GM21447 (cell line): ENCODE results near the gene DYNAP.

ENCODE experiments used
- ATAC-seq: cut with Tn5 transposase; IDR thresholded peaks from one replicate; pipeline ENCODE4 v1.9.1; 2021; ENCODE audit not compliant: unreplicated experiment

The DYNAP gene

GRCh38 chr18:54590945-54591344 lies at the start of gene DYNAP:
DYNAP (plus strand) TSS chr18:54591245; CDS start chr18:54591283, 38 bp downstream.
- ATAC-seq: no peak

GRCh38 chr18:54551590-54551989 lies 39.5 kb upstream of the DYNAP start:
- no peak for ATAC-seq

GRCh38 chr18:54555286-54555685 lies 35.8 kb upstream of the DYNAP start:
- ATAC-seq: no peak

GRCh38 chr18:54555996-54556395 lies 35.0 kb upstream of the DYNAP start:
- no peak for ATAC-seq

GRCh38 chr18:54557958-54558357 lies 33.1 kb upstream of the DYNAP start:
- no peak for ATAC-seq

GRCh38 chr18:54558609-54559585 lies 32.1 kb upstream of the DYNAP start:
- no peak for ATAC-seq

GRCh38 chr18:54561706-54562267 lies 29.3 kb upstream of the DYNAP start:
- no peak for ATAC-seq

- ATAC-seq: no peak
Measured at GRCh38 chr18:54580202-54580729, 10.8 kb upstream of the DYNAP start.

GRCh38 chr18:54584065-54584464 lies 7.0 kb upstream of the DYNAP start:
- ATAC-seq: no peak

- ATAC-seq: no peak
Measured at GRCh38 chr18:54585743-54586142, 5.3 kb upstream of the DYNAP start.

- ATAC-seq: no peak
Measured at GRCh38 chr18:54604211-54604610, 13.2 kb downstream of the DYNAP start.

- ATAC-seq: no peak
Measured at GRCh38 chr18:54606835-54607212, 15.8 kb downstream of the DYNAP start.

- no peak for ATAC-seq
Measured at GRCh38 chr18:54607213-54608027, 16.4 kb downstream of the DYNAP start.

- no peak for ATAC-seq
Measured at GRCh38 chr18:54608028-54608642, 17.1 kb downstream of the DYNAP start.

GRCh38 chr18:54611816-54612215 lies 20.8 kb downstream of the DYNAP start:
- no peak for ATAC-seq

- ATAC-seq: no peak
Measured at GRCh38 chr18:54612237-54612636, 21.2 kb downstream of the DYNAP start.

GRCh38 chr18:54613174-54613573 lies 22.1 kb downstream of the DYNAP start:
- no peak for ATAC-seq

GRCh38 chr18:54616220-54616848 lies 25.3 kb downstream of the DYNAP start:
- ATAC-seq: peak; percentile 84

- no peak for ATAC-seq
Measured at GRCh38 chr18:54622084-54622483, 31.0 kb downstream of the DYNAP start.

GRCh38 chr18:54626779-54627178 lies 35.7 kb downstream of the DYNAP start:
- no peak for ATAC-seq
